Lower leg skin (tissue), 3 donors: Measurements from ENCODE around the gene TBKBP1.

ENCODE experiments used
- CTCF ChIP-seq, 3 donors: fragments of 450-650 bp; IDR thresholded peaks; one replicate each; pipeline ENCODE4 v1.5.1; 2016; ENCODE audit warnings: antibody characterized with exemption in 3 of 3, mild to moderate bottlenecking in 3 of 3, moderate library complexity in 2 of 3
- POLR2A ChIP-seq, 2 donors: fragments of 450-650 bp; IDR thresholded peaks; one replicate each; pipeline ENCODE4 v1.6.1; 2016 to 2017; ENCODE audit warnings: antibody characterized with exemption in 2 of 2, mild to moderate bottlenecking in 1 of 2, moderate library complexity in 1 of 2

- TF ChIP-seq CTCF (IDR thresholded peaks at IDR 0.05) (no peak), POLR2A (IDR thresholded peaks at IDR 0.05) (no peak)
Observed at GRCh38 chr17:47669081-47669480, 24.9 kb upstream of the TBKBP1 start.
